GM10847 (cell line): Measurements from ENCODE around the gene MTMR4.

Experiments
- POLR2A ChIP-seq: IDR thresholded peaks from 2 replicates; pipeline ENCODE4 v1.6.1; 2011; ENCODE audit not compliant: insufficient read length; ENCODE audit errors: extremely low read depth

The MTMR4 gene

DNA sequence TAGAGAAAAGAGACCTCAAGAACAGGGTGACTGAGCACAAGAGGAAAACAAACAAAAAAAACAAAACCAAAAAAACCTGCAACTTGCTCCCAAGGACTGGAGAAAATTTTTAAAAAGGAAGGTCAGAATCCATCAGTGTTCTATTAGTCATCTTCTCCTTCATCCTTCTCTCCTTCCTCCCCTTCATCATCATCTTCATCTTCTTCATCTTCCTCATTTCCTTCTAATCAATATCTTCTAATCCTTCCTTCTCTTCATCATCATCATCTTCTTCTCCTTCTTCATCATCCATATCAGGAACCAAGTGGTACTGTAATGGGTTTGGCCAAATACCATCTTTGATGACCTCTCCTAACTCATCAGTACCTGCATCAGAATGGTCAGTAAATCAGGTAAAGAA is 38.5 kb downstream of the MTMR4 start:
- no peak for TF ChIP-seq POLR2A

DNA sequence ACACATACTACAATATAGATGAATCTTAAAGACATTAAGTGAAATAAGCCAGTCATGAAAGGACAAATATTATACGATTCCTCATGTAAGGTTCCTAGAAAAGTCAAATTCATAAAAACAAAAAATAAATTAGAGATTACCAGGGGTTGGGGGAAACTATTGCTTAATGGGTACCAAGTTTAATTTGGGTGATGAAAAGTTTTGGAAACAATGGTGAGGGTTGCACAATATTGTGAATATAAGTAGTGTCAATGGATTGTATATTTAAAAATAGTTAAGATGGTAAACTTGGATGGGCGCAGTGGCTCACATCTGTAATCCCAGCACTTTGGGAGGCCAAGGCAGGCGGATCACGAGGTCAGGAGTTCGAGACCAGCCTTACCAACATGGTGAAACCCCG is 44.1 kb downstream of the MTMR4 start:
- TF ChIP-seq POLR2A = no peak

DNA sequence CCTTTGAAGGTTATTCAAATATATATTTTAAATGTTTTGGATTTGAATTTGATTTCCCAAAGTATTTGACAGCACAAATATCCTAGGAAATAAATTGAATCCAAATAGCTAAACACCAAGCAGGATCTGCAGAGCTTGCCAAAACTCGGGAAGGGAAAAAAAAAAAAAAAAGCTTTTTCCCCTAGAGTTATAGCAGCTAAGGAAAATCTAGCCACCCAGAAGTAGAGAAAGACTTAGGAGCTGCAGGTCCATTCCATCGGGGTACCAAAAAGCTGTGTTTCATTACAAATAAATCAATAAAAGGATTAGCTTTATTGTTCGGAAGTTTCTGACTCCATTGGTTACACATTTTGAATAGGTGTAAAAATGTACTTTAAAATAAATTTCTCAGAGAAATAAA is 45.5 kb downstream of the MTMR4 start:
- TF ChIP-seq POLR2A = no peak

DNA sequence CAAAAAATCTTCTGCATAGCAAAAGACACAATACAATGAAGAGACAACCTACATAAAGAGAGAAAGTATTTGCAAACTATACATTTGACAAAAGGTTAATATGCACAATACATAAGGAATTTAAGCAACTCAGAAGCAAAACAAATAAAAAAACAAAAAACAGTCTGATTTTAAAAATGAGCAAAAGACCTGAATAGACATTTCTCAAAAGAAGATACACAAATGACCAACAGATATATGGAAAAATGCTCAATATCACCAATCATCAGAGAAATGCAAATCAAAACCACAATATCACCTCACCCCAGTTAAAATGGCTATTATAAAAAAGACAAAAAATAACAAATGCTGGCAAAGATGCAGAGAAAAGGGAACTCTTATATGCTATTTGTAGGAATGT is 58.9 kb downstream of the MTMR4 start:
- no peak for TF ChIP-seq POLR2A

DNA sequence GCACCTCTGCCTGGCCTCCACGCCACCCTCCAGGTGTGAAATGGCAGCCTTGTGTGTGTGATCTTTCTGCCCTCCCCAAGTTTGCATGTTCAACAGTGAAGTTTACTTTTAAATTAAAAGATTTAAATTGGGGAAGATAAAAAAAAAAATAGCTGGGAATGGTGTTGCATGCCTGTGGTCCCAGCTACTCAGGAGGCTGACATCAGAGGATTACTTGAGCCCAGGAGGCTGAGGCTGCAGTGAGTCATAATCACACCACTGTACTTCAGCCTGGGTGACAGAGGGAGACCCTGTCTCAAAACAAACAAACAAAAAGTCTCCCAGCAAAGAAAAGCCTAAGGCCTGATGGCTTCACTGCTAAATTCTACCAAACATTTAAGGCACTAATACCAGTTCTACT is 61.7 kb downstream of the MTMR4 start:
- TF ChIP-seq POLR2A = no peak

DNA sequence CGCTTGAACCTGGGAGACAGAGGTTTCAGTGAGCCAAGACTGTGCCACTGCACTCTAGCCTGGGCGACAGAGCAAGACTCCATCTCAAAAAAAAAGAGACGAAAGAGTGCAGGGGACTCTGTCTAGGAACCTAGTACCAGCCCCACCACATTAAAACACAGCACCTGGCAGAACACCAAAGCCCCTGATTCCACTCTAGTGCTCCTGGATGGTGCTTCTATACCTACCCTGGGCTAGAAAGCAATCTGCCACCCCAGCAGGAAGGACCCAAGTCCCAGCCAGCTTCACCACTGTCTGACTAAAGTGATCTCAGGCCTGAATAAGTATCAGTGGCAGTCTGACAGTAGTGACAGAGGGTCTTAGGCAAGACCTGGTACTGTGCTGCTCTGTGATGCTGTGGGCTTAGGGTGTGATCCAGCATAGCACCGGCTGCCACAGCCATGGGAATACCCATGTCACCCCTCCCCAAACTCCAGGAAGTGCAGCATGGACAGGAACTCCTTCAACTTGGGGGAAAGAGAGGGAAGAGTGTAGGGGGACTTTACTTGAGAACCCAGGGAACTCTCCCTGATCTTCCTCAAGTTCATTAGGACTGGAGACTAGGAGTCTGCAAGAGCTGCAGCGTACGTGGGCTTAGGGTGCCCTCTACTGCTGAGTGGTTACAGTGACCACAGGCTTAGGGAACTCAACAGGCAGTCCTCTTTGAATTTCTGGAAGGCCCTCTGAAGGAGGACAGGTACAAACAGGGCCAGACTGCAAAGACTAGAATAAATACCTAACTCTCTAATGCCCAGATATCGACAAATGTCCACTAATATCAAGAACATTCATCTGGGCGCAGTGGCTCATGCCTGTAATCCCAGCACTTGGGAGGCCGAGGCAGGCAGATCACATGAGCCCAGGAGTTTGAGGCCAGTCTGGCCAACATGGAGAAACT is 67.1 kb downstream of the MTMR4 start:
- no peak for TF ChIP-seq POLR2A

DNA sequence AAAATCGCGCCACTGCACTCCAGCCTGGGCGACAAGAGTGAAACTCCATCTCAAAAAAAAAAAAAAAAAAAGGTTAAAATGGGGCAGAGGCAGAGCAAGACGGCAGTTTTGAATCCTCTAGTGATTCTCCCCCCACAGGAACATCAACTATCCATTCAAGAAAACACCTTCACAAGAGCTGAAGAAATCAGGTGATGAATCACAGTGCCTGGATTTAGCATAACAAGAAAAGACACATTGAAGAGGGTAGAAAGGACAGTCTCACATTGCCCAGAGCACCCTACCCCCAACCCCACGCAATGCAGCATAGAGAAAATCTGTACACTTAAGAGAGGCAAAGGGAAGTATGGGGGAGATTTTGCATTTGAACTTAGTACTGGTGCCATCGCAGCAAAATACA is 68.4 kb downstream of the MTMR4 start:
- no peak for TF ChIP-seq POLR2A
